ENCODE data around the gene ALDH18A1. TPM values are rescaled to one million over a fixed set of nuclear protein-coding genes. Genes with fewer than 3 reads are reported as not detected.

Gene ALDH18A1
- total RNA-seq, 1 experiment from 2014 or later = 87.6 TPM

GRCh38 chr10:95561177-95561863 lies 95.2 kb downstream of the ALDH18A1 start, which contains the start of gene SORBS1 (continued):
- no peak for TF ChIP-seq ZBTB33 (IDR thresholded peaks at IDR 0.05; ENCODE audit: extremely low read depth, insufficient replicate concordance, low read length)
- peak; percentile 95 for TF ChIP-seq TCF7L2 (IDR thresholded peaks at IDR 0.05; ENCODE audit: borderline replicate concordance, extremely low read depth, insufficient read depth, insufficient read length)
- no peak for TF ChIP-seq YY1 (IDR thresholded peaks at IDR 0.05; ENCODE audit: extremely low read depth, insufficient replicate concordance, low read depth, low read length)
- peak; percentile 57 for TF ChIP-seq POLR2AphosphoS5 (IDR thresholded peaks at IDR 0.05; ENCODE audit: low read depth, low read length)
- peak; percentile 68 for TF ChIP-seq MAX (IDR thresholded peaks at IDR 0.05)
- TF ChIP-seq ATF3 (IDR thresholded peaks at IDR 0.05) = no peak
- TF ChIP-seq JUND (IDR thresholded peaks at IDR 0.05) = no peak
- no peak for TF ChIP-seq RAD21 (IDR thresholded peaks at IDR 0.05; ENCODE audit: low read depth)
- TF ChIP-seq ZNF274 (IDR thresholded peaks at IDR 0.05; ENCODE audit: low read depth, low read length) = no peak
- peak; percentile 33 for TF ChIP-seq POLR2A (IDR thresholded peaks at IDR 0.05; ENCODE audit: borderline replicate concordance, extremely low read depth, insufficient read depth, insufficient read length)
- TF ChIP-seq FOSL1 (IDR thresholded peaks at IDR 0.05; ENCODE audit: low read depth) = no peak
